GDM1 (cell line): Measurements from ENCODE around the gene UTP11.

ENCODE experiments used
- DNase-seq: peaks from one replicate; lab custom pipeline; 2025; lab: John Stamatoyannopoulos, UW

The UTP11 gene

GRCh38 chr1:38003261-38004250 is 9.0 kb upstream of the UTP11 start:
- no peak for DNase-seq

GRCh38 chr1:38004284-38005108 is 8.0 kb upstream of the UTP11 start:
- DNase-seq, result no peak

GRCh38 chr1:38005195-38006007 is 7.1 kb upstream of the UTP11 start, which contains the start of gene FHL3:
FHL3 (minus strand) TSS chr1:38005514; CDS start chr1:37999412, 6,102 bp downstream.
- peak; percentile 79 for DNase-seq

- no peak for DNase-seq
Observed at GRCh38 chr1:38006008-38006828, 6.3 kb upstream of the UTP11 start.

GRCh38 chr1:38009088-38009840 is 3.3 kb upstream of the UTP11 start:
- peak; percentile 78 for DNase-seq

GRCh38 chr1:38009841-38010180 is 2.7 kb upstream of the UTP11 start:
- DNase-seq, result no peak

GRCh38 chr1:38013227-38013622 is 691 bp downstream of the UTP11 start:
- no peak for DNase-seq

GRCh38 chr1:38014171-38014570 is 1.6 kb downstream of the UTP11 start:
- no peak for DNase-seq

- DNase-seq, result no peak
Observed at GRCh38 chr1:38014724-38015424, 2.3 kb downstream of the UTP11 start.

- no peak for DNase-seq
Observed at GRCh38 chr1:38015978-38016725, 3.6 kb downstream of the UTP11 start.

- no peak for DNase-seq
Observed at GRCh38 chr1:38018864-38019343, 6.4 kb downstream of the UTP11 start.

- DNase-seq, result no peak
Observed at GRCh38 chr1:38020396-38020795, 7.9 kb downstream of the UTP11 start.

- DNase-seq, result no peak
Observed at GRCh38 chr1:38021969-38022368, 9.4 kb downstream of the UTP11 start.

- no peak for DNase-seq
Observed at GRCh38 chr1:38022810-38023209, 10.3 kb downstream of the UTP11 start.

- DNase-seq, result no peak
Observed at GRCh38 chr1:38025233-38025632, 12.7 kb downstream of the UTP11 start.

- DNase-seq, result no peak
Observed at GRCh38 chr1:38025664-38026063, 13.1 kb downstream of the UTP11 start.

GRCh38 chr1:38026592-38027200 is 14.2 kb downstream of the UTP11 start:
- no peak for DNase-seq
